Measurements from ENCODE around the gene EXD3. TPM values are rescaled to one million over a fixed set of nuclear protein-coding genes. Genes with fewer than 3 reads are reported as not detected.

Gene EXD3
- polyA plus RNA-seq, 1 experiment = 4.0 TPM

DNA sequence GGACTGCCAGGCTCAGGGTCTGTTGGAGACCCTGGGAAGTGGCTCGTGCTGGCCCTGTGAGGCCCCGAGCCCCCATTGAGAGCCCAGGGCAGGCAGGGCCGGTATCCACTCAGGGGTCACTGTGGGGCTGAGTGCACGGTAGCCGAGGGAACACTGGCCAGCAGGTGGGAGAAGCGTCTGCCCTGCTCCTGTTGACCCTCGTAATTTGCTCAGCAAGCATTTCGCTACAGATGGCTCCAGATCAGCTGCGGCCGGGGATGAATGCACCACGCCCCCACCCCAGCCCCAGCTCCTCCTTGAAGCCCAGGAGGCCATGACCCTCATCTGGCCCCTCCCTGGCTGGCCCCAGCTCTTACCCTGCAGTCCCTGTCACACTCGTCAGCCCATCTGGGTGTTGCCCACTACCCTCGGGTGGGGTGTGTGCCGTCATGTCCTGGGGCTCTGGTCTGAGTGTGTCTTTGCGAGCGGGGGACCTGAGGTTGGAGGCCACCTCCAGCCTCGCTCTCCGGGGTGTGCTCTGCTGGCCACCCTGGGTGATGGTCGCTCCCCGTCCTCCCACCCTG is 114.8 kb downstream of the EXD3 start:
- DNase-seq (ENCODE audit: low read depth, low spot score) = no peak
- H3K4me3 ChIP-seq (ENCODE audit: low read depth, low read length) = no peak overlapping the region
- TF ChIP-seq, protein P1, sequence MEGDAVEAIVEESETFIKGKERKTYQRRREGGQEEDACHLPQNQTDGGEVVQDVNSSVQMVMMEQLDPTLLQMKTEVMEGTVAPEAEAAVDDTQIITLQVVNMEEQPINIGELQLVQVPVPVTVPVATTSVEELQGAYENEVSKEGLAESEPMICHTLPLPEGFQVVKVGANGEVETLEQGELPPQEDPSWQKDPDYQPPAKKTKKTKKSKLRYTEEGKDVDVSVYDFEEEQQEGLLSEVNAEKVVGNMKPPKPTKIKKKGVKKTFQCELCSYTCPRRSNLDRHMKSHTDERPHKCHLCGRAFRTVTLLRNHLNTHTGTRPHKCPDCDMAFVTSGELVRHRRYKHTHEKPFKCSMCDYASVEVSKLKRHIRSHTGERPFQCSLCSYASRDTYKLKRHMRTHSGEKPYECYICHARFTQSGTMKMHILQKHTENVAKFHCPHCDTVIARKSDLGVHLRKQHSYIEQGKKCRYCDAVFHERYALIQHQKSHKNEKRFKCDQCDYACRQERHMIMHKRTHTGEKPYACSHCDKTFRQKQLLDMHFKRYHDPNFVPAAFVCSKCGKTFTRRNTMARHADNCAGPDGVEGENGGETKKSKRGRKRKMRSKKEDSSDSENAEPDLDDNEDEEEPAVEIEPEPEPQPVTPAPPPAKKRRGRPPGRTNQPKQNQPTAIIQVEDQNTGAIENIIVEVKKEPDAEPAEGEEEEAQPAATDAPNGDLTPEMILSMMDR (IDR thresholded peaks at IDR 0.05; ENCODE audit: low read depth, low read length) = no peak
- POLR2A ChIA-PET = interaction anchor here (0.7 kb wide), 1 partner anchor 102 kb away, joined by 4 read pairs; no protein-coding TSS in a partner anchor
- H3K27ac ChIP-seq (ENCODE audit: low read depth, low read length) = no peak overlapping the region
- H3K9me3 ChIP-seq (ENCODE audit: control insufficient read depth, insufficient read depth, low read length) = no peaks in the 10 kb centered on the region; the same call in 1 of the 2 replicates
- H3K27me3 ChIP-seq (ENCODE audit: control insufficient read depth, insufficient read depth, low read length) = peaks cover 4% of the 10 kb centered on the region
- CTCF ChIA-PET = no interaction called here

DNA sequence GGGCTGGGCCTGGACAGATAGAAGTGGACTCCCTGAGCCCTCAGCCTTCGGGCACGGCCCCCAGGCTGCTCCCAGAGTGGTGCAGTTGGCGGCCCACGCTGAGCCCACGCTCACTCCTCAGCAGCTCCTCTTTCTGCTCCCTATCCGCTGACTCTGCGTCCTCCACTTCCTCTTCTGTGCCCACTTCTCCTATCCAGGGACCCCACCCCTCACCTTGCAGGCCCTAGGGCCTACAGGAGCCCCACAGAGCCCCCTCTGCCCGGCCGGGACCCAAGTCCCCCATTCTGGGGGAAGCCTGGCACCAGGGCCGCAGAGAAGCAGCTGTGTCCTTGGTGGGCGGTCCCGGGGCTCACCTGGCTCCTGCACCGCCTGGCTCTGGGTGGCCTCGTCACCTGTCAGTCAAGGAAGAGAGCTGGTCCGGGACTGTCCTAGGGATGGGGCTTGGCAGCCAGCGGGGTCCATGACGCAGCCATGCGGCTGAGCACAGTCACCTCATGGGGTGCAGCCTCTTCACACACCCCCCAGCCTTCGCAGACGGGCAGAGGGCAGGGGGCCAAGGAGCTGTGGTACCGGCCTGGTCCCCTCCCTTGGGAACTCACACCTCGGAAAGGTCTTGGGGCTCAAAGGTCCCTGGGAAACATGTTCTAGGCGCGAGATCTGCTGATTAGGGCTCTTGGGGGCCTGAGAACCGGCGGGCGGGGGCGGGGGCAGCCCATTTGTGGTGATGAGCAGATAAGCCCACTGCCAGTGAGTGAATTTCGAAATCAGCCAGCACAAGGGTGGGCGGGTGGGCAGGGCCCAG is 115.5 kb downstream of the EXD3 start:
- CTCF ChIA-PET = no interaction called here
- Histone ChIP-seq H3K27ac (ENCODE audit: low read depth, low read length) (no peak overlapping the region), H3K9me3 (ENCODE audit: control insufficient read depth, insufficient read depth, low read length) (no peaks in the 10 kb centered on the region; the same call in 1 of the 2 replicates), H3K27me3 (ENCODE audit: control insufficient read depth, insufficient read depth, low read length) (peaks cover 4% of the 10 kb centered on the region), H3K4me3 (ENCODE audit: low read depth, low read length) (no peak overlapping the region)
- POLR2A ChIA-PET = no interaction called here
- TF ChIP-seq, protein P1 (IDR thresholded peaks at IDR 0.05; ENCODE audit: low read depth, low read length) = no peak
- no peak for DNase-seq (ENCODE audit: low read depth, low spot score)

DNA sequence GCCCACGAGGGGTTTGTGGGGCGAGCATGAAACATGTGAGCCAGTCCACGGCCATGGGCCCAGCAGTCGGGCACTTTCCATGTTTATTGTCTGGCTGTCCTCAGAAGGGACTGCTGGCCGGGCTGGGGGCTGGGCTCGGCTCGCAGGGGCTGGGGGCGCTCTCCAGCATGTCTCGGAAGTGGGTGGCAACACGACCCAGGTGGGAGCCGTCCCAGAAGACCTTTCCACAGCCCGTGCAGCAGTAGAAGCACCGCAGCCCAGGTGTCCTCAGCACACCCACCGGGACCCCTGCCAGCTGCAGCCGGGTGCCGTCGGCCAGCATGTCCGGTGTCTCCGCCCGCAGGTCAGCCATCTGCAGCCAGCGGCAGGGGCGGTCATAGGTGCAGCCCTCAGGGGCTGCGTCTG is 116.1 kb downstream of the EXD3 start:
- no peak overlapping the region for H3K27ac ChIP-seq (ENCODE audit: low read depth, low read length)
- TF ChIP-seq, protein P1 (IDR thresholded peaks at IDR 0.05; ENCODE audit: low read depth, low read length) = no peak
- CTCF ChIA-PET = interaction anchor here (0.6 kb wide), 1 partner anchor 99 kb away, joined by 3 read pairs; no protein-coding TSS in a partner anchor
- H3K9me3 ChIP-seq (ENCODE audit: control insufficient read depth, insufficient read depth, low read length) = no peaks in the 10 kb centered on the region; the same call in 1 of the 2 replicates
- H3K4me3 ChIP-seq (ENCODE audit: low read depth, low read length) = no peak overlapping the region
- peaks cover 4% of the 10 kb centered on the region for H3K27me3 ChIP-seq (ENCODE audit: control insufficient read depth, insufficient read depth, low read length)
- no peak for DNase-seq (ENCODE audit: low read depth, low spot score)
- POLR2A ChIA-PET = no interaction called here

DNA sequence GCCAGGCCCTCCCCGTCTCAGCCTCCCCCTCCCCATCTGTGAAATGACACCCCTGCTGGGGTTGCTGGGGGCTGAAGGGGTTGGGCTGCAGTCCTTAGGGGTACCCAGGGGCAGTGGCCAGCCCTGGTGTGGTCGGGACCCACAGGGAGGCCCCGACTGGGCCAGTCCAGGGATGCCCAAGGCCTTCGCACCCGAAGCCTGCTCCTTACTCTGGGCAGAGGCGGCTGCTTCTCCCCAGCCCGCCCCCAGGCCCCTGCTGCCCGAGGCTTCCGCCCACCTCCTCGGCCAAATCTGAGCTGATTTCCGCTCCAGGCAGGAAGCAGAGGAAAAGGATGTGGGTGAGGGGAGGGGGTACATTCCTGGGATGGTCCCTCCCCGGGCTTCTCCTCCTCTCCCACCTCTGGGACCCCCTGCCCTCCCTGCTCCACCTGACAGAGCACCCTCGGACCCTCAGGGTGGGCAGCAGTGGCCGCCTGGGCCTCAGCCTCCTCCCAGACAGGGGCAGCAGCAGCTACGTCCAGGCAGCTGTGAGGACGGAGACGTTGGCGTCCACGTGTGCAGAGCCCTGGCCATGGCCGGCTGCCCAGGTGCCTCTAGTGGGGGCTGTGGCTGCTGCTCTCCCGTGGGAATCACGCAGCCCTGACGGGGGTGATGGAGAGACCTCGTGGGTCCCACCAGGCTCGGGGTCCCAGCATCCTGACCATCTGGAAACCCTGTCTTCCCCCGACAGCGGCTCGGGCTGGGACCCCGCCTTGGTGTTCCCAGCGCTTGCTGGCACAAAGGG is 116.7 kb downstream of the EXD3 start:
- H3K9me3 ChIP-seq (ENCODE audit: control insufficient read depth, insufficient read depth, low read length) = no peaks in the 10 kb centered on the region; the same call in 1 of the 2 replicates
- H3K27me3 ChIP-seq (ENCODE audit: control insufficient read depth, insufficient read depth, low read length) = peaks cover 4% of the 10 kb centered on the region
- H3K27ac ChIP-seq (ENCODE audit: low read depth, low read length) = no peak overlapping the region
- H3K4me3 ChIP-seq (ENCODE audit: low read depth, low read length) = no peak overlapping the region
- TF ChIP-seq, protein P1 (IDR thresholded peaks at IDR 0.05; ENCODE audit: low read depth, low read length) = no peak
- DNase-seq (ENCODE audit: low read depth, low spot score) = no peak
- POLR2A ChIA-PET = no interaction called here
- CTCF ChIA-PET = interaction anchor here (0.6 kb wide), 1 partner anchor 99 kb away, joined by 3 read pairs; no protein-coding TSS in a partner anchor
